Trophoblast cell (in vitro differentiated cells and primary cell): ENCODE measurements around the gene RTP1. TPM values are rescaled to one million over a fixed set of nuclear protein-coding genes. Genes with fewer than 3 reads are reported as not detected.

Experiments used
- DNase-seq, 2 donors: peaks; one replicate each; pipeline ENCODE4 v3.0.0-alpha.2; 2016
- H2AFZ ChIP-seq: 2 replicates; pipeline ENCODE4 v1.6.1; 2013; ENCODE audit warnings: low read length, moderate library complexity, mild to moderate bottlenecking; ENCODE audit not compliant: insufficient read depth, poor library complexity
- H2AK5ac ChIP-seq: 2 replicates; pipeline ENCODE4 v1.6.1; 2013; ENCODE audit warnings: mild to moderate bottlenecking, low read length
- H2BK120ac ChIP-seq: 2 replicates; pipeline ENCODE4 v1.6.1; 2013; ENCODE audit warnings: low read length, mild to moderate bottlenecking, moderate library complexity; ENCODE audit not compliant: insufficient read depth, poor library complexity
- H2BK12ac ChIP-seq: 2 replicates; pipeline ENCODE4 v1.6.1; 2013; ENCODE audit warnings: mild to moderate bottlenecking, low read length, moderate library complexity
- H2BK5ac ChIP-seq: 2 replicates; pipeline ENCODE4 v1.6.1; 2013; ENCODE audit warnings: low read length, low read depth, moderate library complexity, mild to moderate bottlenecking; ENCODE audit not compliant: poor library complexity
- H3K14ac ChIP-seq: 2 replicates; pipeline ENCODE4 v1.6.1; 2013; ENCODE audit warnings: mild to moderate bottlenecking, low read length
- H3K18ac ChIP-seq: 2 replicates; pipeline ENCODE4 v1.6.1; 2013; ENCODE audit warnings: mild to moderate bottlenecking, low read length
- H3K23ac ChIP-seq: 2 replicates; pipeline ENCODE4 v1.6.1; 2013; ENCODE audit warnings: low read length
- H3K27ac ChIP-seq: 2 replicates; pipeline ENCODE4 v1.5.1; 2013; ENCODE audit warnings: low read depth, mild to moderate bottlenecking, inconsistent platforms, low read length, moderate library complexity
- H3K27me3 ChIP-seq: 2 replicates; pipeline ENCODE4 v1.6.1; 2013; ENCODE audit warnings: inconsistent platforms, mild to moderate bottlenecking, low read length, moderate library complexity; ENCODE audit not compliant: insufficient read depth
- H3K36me3 ChIP-seq, 2 experiments: 1 replicate in 1 of 2; 2 replicates in 1 of 2; pipeline ENCODE4 v1.6.1; 2013; ENCODE audit warnings: low read length in 2 of 2, mild to moderate bottlenecking in 2 of 2, moderate library complexity in 1 of 2; ENCODE audit not compliant: insufficient read depth in 2 of 2, control insufficient read depth in 1 of 2
- H3K4ac ChIP-seq: 2 replicates; pipeline ENCODE4 v1.6.1; 2013; ENCODE audit warnings: low read depth, mild to moderate bottlenecking, low read length, moderate library complexity
- H3K4me1 ChIP-seq, 2 experiments: 1 replicate in 1 of 2; 2 replicates in 1 of 2; pipeline ENCODE4 v1.6.1; 2013; ENCODE audit warnings: low read length in 2 of 2, mild to moderate bottlenecking in 2 of 2, moderate library complexity in 1 of 2; ENCODE audit not compliant: insufficient read depth in 2 of 2, control insufficient read depth in 1 of 2
- H3K4me2 ChIP-seq: 2 replicates; pipeline ENCODE4 v1.6.1; 2013; ENCODE audit warnings: inconsistent platforms, mild to moderate bottlenecking, low read length, moderate library complexity
- H3K4me3 ChIP-seq: 2 replicates; pipeline ENCODE4 v1.5.1; 2013; ENCODE audit warnings: mild to moderate bottlenecking, low read depth, low read length, inconsistent platforms
- H3K79me1 ChIP-seq: one replicate; pipeline ENCODE4 v1.6.1; 2013; ENCODE audit warnings: low read length
- H3K79me2 ChIP-seq: 2 replicates; pipeline ENCODE4 v1.6.1; 2013; ENCODE audit warnings: low read length, mild to moderate bottlenecking; ENCODE audit not compliant: control insufficient read depth, insufficient read depth, poor library complexity
- H3K9ac ChIP-seq: 2 replicates; pipeline ENCODE4 v1.6.1; 2013; ENCODE audit warnings: mild to moderate bottlenecking, low read length
- H3K9me3 ChIP-seq: 2 replicates; pipeline ENCODE4 v1.6.1; 2013; ENCODE audit warnings: low read depth, mild to moderate bottlenecking, control low read depth, inconsistent platforms, low read length; ENCODE audit not compliant: insufficient read depth
- H4K12ac ChIP-seq: 2 replicates; pipeline ENCODE4 v1.6.1; 2013; ENCODE audit warnings: low read depth, mild to moderate bottlenecking, low read length, moderate library complexity
- H4K8ac ChIP-seq: 2 replicates; pipeline ENCODE4 v1.6.1; 2013; ENCODE audit warnings: low read depth, mild to moderate bottlenecking, low read length, moderate library complexity
- H4K91ac ChIP-seq: one replicate; pipeline ENCODE4 v1.6.1; 2013; ENCODE audit warnings: low read depth, mild to moderate bottlenecking, low read length, moderate library complexity
- WGBS: extraction: QIAGEN DNeasy Blood & Tissue Kit; methylation state at CpG from one replicate; pipeline ENCODE4 v1.1.7; 2013; ENCODE audit warnings: missing lambda C conversion rate; ENCODE audit not compliant: insufficient read length, insufficient coverage; ENCODE audit errors: extremely low coverage; 5-methylcytosine and 5-hydroxymethylcytosine counted together
- polyA plus RNA-seq: library from polyadenylated mRNA; stranded (reverse); fragments of 200-250 nt; gene quantifications from 2 replicates; pipeline ENCODE4 v1.2.3, GENCODE V29; 2013

RTP1 gene, protein sequence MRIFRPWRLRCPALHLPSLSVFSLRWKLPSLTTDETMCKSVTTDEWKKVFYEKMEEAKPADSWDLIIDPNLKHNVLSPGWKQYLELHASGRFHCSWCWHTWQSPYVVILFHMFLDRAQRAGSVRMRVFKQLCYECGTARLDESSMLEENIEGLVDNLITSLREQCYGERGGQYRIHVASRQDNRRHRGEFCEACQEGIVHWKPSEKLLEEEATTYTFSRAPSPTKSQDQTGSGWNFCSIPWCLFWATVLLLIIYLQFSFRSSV
- not detected in 2 replicates for polyA plus RNA-seq

GRCh38 chr3:187197335-187197649 lies at the start of gene RTP1:
RTP1 (plus strand) TSS chr3:187197486; CDS start chr3:187197516, 30 bp downstream.
- Histone ChIP-seq H3K4me2 (no peak within 1 kb of the TSS), H3K9me3 (peaks cover 5% of the 10 kb centered on the region)

DNA sequence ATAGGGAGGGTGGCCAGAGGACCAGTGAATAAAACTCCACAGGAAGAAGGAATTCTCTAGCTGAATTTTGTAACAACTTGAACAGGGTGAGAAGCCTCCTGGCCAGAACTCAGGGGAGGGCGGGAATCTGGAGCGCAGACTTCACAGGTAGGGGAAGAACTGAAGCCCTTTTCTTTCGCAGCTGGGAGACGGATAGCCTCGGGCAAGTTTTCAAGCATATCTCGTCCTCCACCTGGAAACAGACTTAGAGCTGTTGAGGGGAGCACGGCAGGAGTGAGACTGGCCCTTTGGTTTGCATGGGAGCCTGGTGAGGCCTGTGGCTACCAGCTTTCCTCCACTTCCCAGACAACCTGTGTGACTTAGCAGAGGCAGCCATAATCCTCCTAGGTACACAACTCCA lies 47.1 kb upstream of the RTP1 start:
- peaks cover 0 to 5% of the 10 kb centered on the region in 2 experiments for H3K4me1 ChIP-seq
- H3K79me2 ChIP-seq, result no peaks in the 10 kb centered on the region
- H2BK12ac ChIP-seq, result no peak overlapping the region
- no peak overlapping the region for H2AK5ac ChIP-seq
- no peak overlapping the region for H3K27ac ChIP-seq
- no peak overlapping the region for H3K4ac ChIP-seq
- no peak overlapping the region for H4K8ac ChIP-seq
- H3K27me3 ChIP-seq, result no peaks in the 10 kb centered on the region
- no peak overlapping the region for H4K91ac ChIP-seq
- H4K12ac ChIP-seq, result no peak overlapping the region
- H3K79me1 ChIP-seq, result no peaks in the 10 kb centered on the region
- no peak overlapping the region for H2BK5ac ChIP-seq
- peaks cover 3% of the 10 kb centered on the region for H3K9me3 ChIP-seq
- H2BK120ac ChIP-seq, result no peak overlapping the region
- H2AFZ ChIP-seq, result no peak overlapping the region
- H3K9ac ChIP-seq, result no peak overlapping the region
- H3K4me2 ChIP-seq, result no peak overlapping the region
- H3K36me3 ChIP-seq, result no peaks in the 10 kb centered on the region
- H3K4me3 ChIP-seq, result no peak overlapping the region
- H3K14ac ChIP-seq, result no peak overlapping the region
- peak in 1 of 2 donors; percentile 28 for DNase-seq
- no peak overlapping the region for H3K23ac ChIP-seq
- no CpG with 5 or more reads among the region's 7 CpGs for WGBS
- H3K18ac ChIP-seq, result no peak overlapping the region

More at GRCh38 chr3:187197335-187197649, at the start of gene RTP1:
- Histone ChIP-seq H3K79me1 (no peaks in the 10 kb centered on the region), H2BK5ac (no peak within 1 kb of the TSS), H3K27me3 (no peaks in the 10 kb centered on the region), H3K4ac (no peak within 1 kb of the TSS), H3K18ac (no peak within 1 kb of the TSS), H2BK12ac (no peak within 1 kb of the TSS), H3K9ac (no peak within 1 kb of the TSS), H4K91ac (no peak within 1 kb of the TSS), H3K4me3 (no peak within 1 kb of the TSS), H3K14ac (no peak within 1 kb of the TSS), H4K8ac (no peak within 1 kb of the TSS), H2AK5ac (no peak within 1 kb of the TSS), H3K36me3 (no peaks in the 10 kb centered on the region), H2AFZ (no peak within 1 kb of the TSS), H3K27ac (no peak within 1 kb of the TSS), H2BK120ac (no peak within 1 kb of the TSS), H4K12ac (no peak within 1 kb of the TSS), H3K79me2 (no peaks in the 10 kb centered on the region), H3K23ac (no peak within 1 kb of the TSS), H3K4me1 (no peaks in the 10 kb centered on the region)
- no CpG with 5 or more reads among the region's 8 CpGs for WGBS
- DNase-seq, result no peak

DNA sequence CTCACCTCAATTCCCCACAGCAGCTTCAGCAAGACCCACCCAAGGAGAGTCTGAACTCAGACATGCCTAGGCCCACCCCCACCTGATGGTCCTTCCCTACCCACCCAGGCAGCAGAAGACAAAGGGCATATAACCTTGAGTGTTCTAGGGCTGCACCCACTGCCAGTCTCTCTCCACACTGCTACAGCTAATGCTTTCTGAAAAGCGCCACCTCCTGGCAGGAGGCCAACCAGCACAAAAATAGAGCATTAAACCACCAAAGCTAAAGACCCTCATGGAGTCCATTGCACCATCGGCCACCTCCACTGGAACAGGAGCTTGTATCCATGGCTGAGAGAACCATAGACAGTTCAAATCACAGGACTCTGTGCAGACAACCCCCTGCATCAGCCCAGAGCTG lies 46.7 kb upstream of the RTP1 start:
- peaks cover 0 to 5% of the 10 kb centered on the region in 2 experiments for H3K4me1 ChIP-seq
- H3K9ac ChIP-seq, result no peak overlapping the region
- H2BK5ac ChIP-seq, result no peak overlapping the region
- no peaks in the 10 kb centered on the region for H3K27me3 ChIP-seq
- H3K36me3 ChIP-seq, result no peaks in the 10 kb centered on the region
- no peak overlapping the region for H3K23ac ChIP-seq
- DNase-seq, result peak in 1 of 2 donors; percentile 60
- no peak overlapping the region for H4K91ac ChIP-seq
- no peak overlapping the region for H3K27ac ChIP-seq
- H2BK120ac ChIP-seq, result no peak overlapping the region
- H3K14ac ChIP-seq, result no peak overlapping the region
- no peak overlapping the region for H3K18ac ChIP-seq
- H2BK12ac ChIP-seq, result no peak overlapping the region
- H3K4me3 ChIP-seq, result no peak overlapping the region
- no peak overlapping the region for H4K12ac ChIP-seq
- H4K8ac ChIP-seq, result no peak overlapping the region
- no peak overlapping the region for H3K4ac ChIP-seq
- H3K79me2 ChIP-seq, result no peaks in the 10 kb centered on the region
- no peak overlapping the region for H3K4me2 ChIP-seq
- H2AK5ac ChIP-seq, result no peak overlapping the region
- no peaks in the 10 kb centered on the region for H3K9me3 ChIP-seq
- WGBS, result no CpG with 5 or more reads among the region's 2 CpGs
- no peak overlapping the region for H2AFZ ChIP-seq
- no peaks in the 10 kb centered on the region for H3K79me1 ChIP-seq

DNA sequence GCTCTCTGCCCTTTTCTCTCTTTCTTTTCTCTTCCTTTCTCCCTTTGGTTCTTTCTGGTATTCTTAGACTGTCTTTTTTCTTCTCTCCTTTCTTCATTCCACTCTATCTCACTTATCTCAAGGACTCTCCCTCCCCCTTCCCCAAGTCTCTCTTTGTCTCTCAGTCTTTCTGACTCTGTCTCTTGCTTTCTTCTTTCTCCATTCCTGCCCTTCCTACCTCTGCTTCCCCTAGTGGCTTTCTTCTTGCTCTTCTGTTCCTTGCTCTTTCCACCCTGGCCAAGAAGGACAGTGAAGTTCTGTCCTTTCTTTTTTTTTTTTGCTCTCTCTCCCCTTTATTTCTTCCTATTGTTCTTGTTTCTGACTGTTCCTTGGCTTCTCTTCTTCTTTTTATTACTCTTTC lies 35.7 kb upstream of the RTP1 start:
- Histone ChIP-seq H4K91ac (no peak overlapping the region), H3K9ac (no peak overlapping the region), H3K4me1 (no peaks in the 10 kb centered on the region)

More for the DNA sequence above, 35.7 kb upstream of the RTP1 start:
- Histone ChIP-seq H2AK5ac (no peak overlapping the region), H3K79me1 (no peaks in the 10 kb centered on the region), H3K9me3 (peaks cover 6% of the 10 kb centered on the region), H3K36me3 (no peaks in the 10 kb centered on the region), H3K27ac (no peak overlapping the region), H3K27me3 (no peaks in the 10 kb centered on the region), H3K4me2 (no peak overlapping the region), H4K8ac (no peak overlapping the region), H2BK120ac (no peak overlapping the region), H2BK5ac (no peak overlapping the region), H3K14ac (no peak overlapping the region), H3K23ac (no peak overlapping the region), H2AFZ (no peak overlapping the region), H3K79me2 (no peaks in the 10 kb centered on the region), H3K18ac (no peak overlapping the region), H4K12ac (no peak overlapping the region), H2BK12ac (no peak overlapping the region), H3K4ac (no peak overlapping the region), H3K4me3 (no peak overlapping the region)
- DNase-seq, result no peak
